GM12878 (cell line): ENCODE measurements around the gene SEBOX. TPM values are rescaled to one million over a fixed set of nuclear protein-coding genes. Genes with fewer than 3 reads are reported as not detected.

Source experiments
- ATAC-seq: fragments of 200-7000 bp; cut with Tn5 transposase; 3 replicates; pipeline ENCODE4 v1.9.1; 2020; ENCODE audit warnings: mild to moderate bottlenecking, moderate library complexity
- BruUV-seq: library from RNA; stranded (reverse); fragments of 400-500 nt; replicated peaks from 2 replicates; lab custom pipeline; 2021; lab: Mats Ljungman, UMichigan
- CTCF ChIA-PET: fragments of 300-600 bp; sonication (Branson Sonifier 250); formaldehyde crosslinking; extraction: SDS; loops from one replicate; lab custom pipeline; 2021; ENCODE audit warnings: inconsistent platforms; lab: Yijun Ruan, JAX
- POLR2A ChIA-PET: fragments of 350-600 bp; formaldehyde crosslinking; extraction: SDS; loops from one replicate; lab custom pipeline; 2021; ENCODE audit warnings: inconsistent platforms; lab: Charles Lee
- RAD21 ChIA-PET: fragments of 300-600 bp; sonication (Branson Sonifier 250); formaldehyde crosslinking; loops from one replicate; lab custom pipeline; 2023; ENCODE audit warnings: antibody characterized with exemption; ENCODE audit not compliant: unreplicated experiment; lab: Charles Lee
- SMC1A ChIA-PET: fragments of 300-600 bp; sonication (Branson Sonifier 250); formaldehyde crosslinking; loops from one replicate; lab custom pipeline; 2023; ENCODE audit not compliant: unreplicated experiment, uncharacterized antibody; lab: Charles Lee
- DNase-seq: peaks from one replicate; pipeline ENCODE4 v3.0.0-alpha.2; 2011; ENCODE audit warnings: low read depth, low spot score
- FAIRE-seq: peaks from 3 replicates; lab custom pipeline; 2011; peaks lifted over from hg19 to GRCh38; lab: Jason Lieb, UNC
- H2AFZ ChIP-seq: 2 replicates; pipeline ENCODE4 v1.6.0; 2011; ENCODE audit warnings: low read depth, low read length, control low read depth; ENCODE audit not compliant: control insufficient read depth
- H3K27ac ChIP-seq: 2 replicates; pipeline ENCODE4 v1.5.1; 2011; ENCODE audit warnings: control low read depth; ENCODE audit not compliant: control insufficient read depth, insufficient read depth
- H3K27me3 ChIP-seq, 2 experiments: replicated peaks in 1 of 2; 2 replicates each; pipeline versions ENCODE4 v1.6.0 to v1.6.1; 2011; ENCODE audit warnings: low read length in 1 of 2; ENCODE audit not compliant: control insufficient read depth in 2 of 2, insufficient read depth in 2 of 2
- H3K36me3 ChIP-seq, 2 experiments: 2 replicates each; pipeline ENCODE4 v1.5.1; 2011; ENCODE audit warnings: low read length in 1 of 2; ENCODE audit not compliant: control insufficient read depth in 2 of 2, insufficient read depth in 2 of 2
- H3K4me1 ChIP-seq: 2 replicates; pipeline ENCODE4 v1.6.1; 2011; ENCODE audit warnings: mild to moderate bottlenecking, low read length, moderate library complexity, mixed read lengths; ENCODE audit not compliant: control insufficient read depth, insufficient read depth
- H3K4me2 ChIP-seq: 2 replicates; pipeline ENCODE4 v1.6.0; 2011; ENCODE audit warnings: control low read depth; ENCODE audit not compliant: control insufficient read depth, insufficient read depth
- H3K4me3 ChIP-seq: fragments of 200-600 bp; sonication (generic); 2 replicates; pipeline ENCODE4 v1.5.1; 2016
- H3K79me2 ChIP-seq: 2 replicates; pipeline ENCODE4 v1.6.0; 2011; ENCODE audit warnings: low read length; ENCODE audit not compliant: control insufficient read depth, insufficient read depth
- H3K9ac ChIP-seq: 2 replicates; pipeline ENCODE4 v1.8.0; 2011; ENCODE audit warnings: low read length, control low read depth, mixed read lengths; ENCODE audit not compliant: control insufficient read depth, insufficient read depth
- H3K9me3 ChIP-seq: replicated peaks from 3 replicates; pipeline ENCODE4 v1.5.1; 2011; ENCODE audit warnings: mild to moderate bottlenecking, low read length; ENCODE audit not compliant: control insufficient read depth, insufficient read depth
- H4K20me1 ChIP-seq: 2 replicates; pipeline ENCODE4 v1.6.0; 2011; ENCODE audit not compliant: control insufficient read depth, insufficient read depth
- CBX3 ChIP-seq: fragments of 200-600 bp; sonication (generic); IDR thresholded peaks from 2 replicates; pipeline ENCODE4 v1.6.1; 2016; ENCODE audit warnings: low read depth, borderline replicate concordance
- CREM ChIP-seq: IDR thresholded peaks from 2 replicates; pipeline ENCODE4 v1.6.1; 2014; ENCODE audit warnings: antibody characterized with exemption, low read depth
- E2F8 ChIP-seq: fragments of 450-650 bp; IDR thresholded peaks from 2 replicates; pipeline ENCODE4 v1.6.1; 2018; ENCODE audit warnings: mild to moderate bottlenecking, low read depth, moderate library complexity; ENCODE audit not compliant: partially characterized antibody
- MTA3 ChIP-seq: IDR thresholded peaks from 2 replicates; pipeline ENCODE4 v1.6.1; 2012; ENCODE audit warnings: low read length, inconsistent platforms, borderline replicate concordance
- NR2F1 ChIP-seq: fragments of 450-650 bp; conservative IDR thresholded peaks from 2 replicates; pipeline ENCODE4 v1.6.1; 2017; ENCODE audit warnings: mild to moderate bottlenecking
- PAX8 ChIP-seq: fragments of 450-650 bp; IDR thresholded peaks from 2 replicates; pipeline ENCODE4 v1.6.1; 2017; ENCODE audit warnings: mild to moderate bottlenecking, moderate library complexity
- POLR2AphosphoS2 ChIP-seq: IDR thresholded peaks from 2 replicates; pipeline ENCODE4 v1.6.1; 2011; ENCODE audit warnings: low read depth, mild to moderate bottlenecking, low read length, improper control_type of control experiment, moderate library complexity
- USF2 ChIP-seq: IDR thresholded peaks from 2 replicates; pipeline ENCODE4 v1.6.1; 2011; ENCODE audit warnings: low read depth, low read length, improper control_type of control experiment, borderline replicate concordance
- YBX1 ChIP-seq: fragments of 450-650 bp; IDR thresholded peaks from 2 replicates; pipeline ENCODE4 v1.6.1; 2016; ENCODE audit warnings: antibody characterized with exemption
- WGBS: methylation state at CpG from one replicate; pipeline ENCODE4 v1.1.6; 2016; ENCODE audit warnings: low lambda C conversion rate; ENCODE audit not compliant: insufficient replicate concordance, insufficient coverage; ENCODE audit errors: missing lambda C conversion rate; 5-methylcytosine and 5-hydroxymethylcytosine counted together
- in situ Hi-C: fragments of 300-500 bp; cut with MboI; formaldehyde crosslinking; loops from 9 replicates; pipeline ENCODE4 v1.14.3; 2018; ENCODE audit warnings: mixed read lengths
- intact Hi-C: fragments of 100-400 bp; cut with micrococcal nuclease; formaldehyde crosslinking; loops from one replicate; pipeline ENCODE4 v1.14.2; 2022; ENCODE audit not compliant: unreplicated experiment
- polyA plus RNA-seq, 11 experiments: library from polyadenylated mRNA; depleted of rRNA in 4 of 11; unstranded in 6 of 11; stranded (reverse) in 5 of 11; fragments of >200 nt; fragmentation: Nextera tagmentation in 4 of 11; fragmentation: Illumina TruSeq in 1 of 11; extraction: Ambion mirVana in 4 of 11; extraction: Trizol in 1 of 11; gene quantifications; 1 replicate in 1 of 11; 2 replicates in 10 of 11; pipeline versions ENCODE4 v1.2.1 to v1.2.3, GENCODE V29; 2011 to 2016; ENCODE audit warnings: inconsistent platforms in 2 of 11, missing spikeins in 2 of 11, low read depth in 1 of 11
- total RNA-seq, 4 experiments: library from RNA; depleted of rRNA in 3 of 4; stranded (reverse); fragments of >200 nt in 3 of 4; fragmentation: Illumina TruSeq in 1 of 4; extraction: Trizol in 1 of 4; gene quantifications; 2 replicates each; pipeline versions ENCODE4 v1.2.1 to v1.2.3, GENCODE V29; 2013 to 2021

SEBOX gene
- total and polyA plus RNA-seq, 10 of the 15 experiments (the other 5 are each of a cell fraction or from before 2014, with no cell fraction given): not detected

GRCh38 chr17:28379814-28380801 is 15.1 kb upstream of the SEBOX start:
- WGBS: 87% methylated on average over 10 of the region's 10 CpGs
- Histone ChIP-seq H3K27ac (no peak overlapping the region), H3K79me2 (no peaks in the 10 kb centered on the region), H3K9ac (no peak overlapping the region), H4K20me1 (no peaks in the 10 kb centered on the region), H3K36me3 (no peaks in the 10 kb centered on the region), H3K4me2 (no peak overlapping the region), H3K9me3 (no peaks in the 10 kb centered on the region), H3K27me3 (no peaks in the 10 kb centered on the region; a peak in 2 of 4 replicates), H3K4me3 (no peak overlapping the region), H3K4me1 (no peaks in the 10 kb centered on the region), H2AFZ (no peak overlapping the region)
- no TSS peak for BruUV-seq
- ChIA-PET POLR2A (no interaction called here), RAD21 (no interaction called here), CTCF (no interaction called here), SMC1A (no interaction called here)
- intact Hi-C loops: loop anchor here (5.0 to 10.0 kb wide), 3 partner anchors 55 to 165 kb away; no protein-coding TSS in a partner anchor
- DNase-seq (no peak), ATAC-seq (no peak), FAIRE-seq (no peak)
- in situ Hi-C loops: loop anchor here (10.0 kb wide), 1 partner anchor 165 kb away; no protein-coding TSS in a partner anchor
- TF ChIP-seq PAX8: no peak
- no peak for TF ChIP-seq E2F8
- no peak for TF ChIP-seq YBX1
- no peak for TF ChIP-seq USF2
- no peak for TF ChIP-seq MTA3
- no peak for TF ChIP-seq POLR2AphosphoS2
- TF ChIP-seq NR2F1: no peak
- no peak for TF ChIP-seq CBX3
- no peak for TF ChIP-seq CREM
